GDM1 (cell line): ENCODE results near the gene LHPP.

Experiments used
- DNase-seq: peaks from one replicate; lab custom pipeline; 2025; lab: John Stamatoyannopoulos, UW

The LHPP gene

GRCh38 chr10:124521429-124521871 is 59.8 kb downstream of the LHPP start:
- DNase-seq = no peak

- DNase-seq = no peak
Measured at GRCh38 chr10:124522131-124522932, 60.7 kb downstream of the LHPP start.

- no peak for DNase-seq
Measured at GRCh38 chr10:124522933-124523871, 61.6 kb downstream of the LHPP start.

- no peak for DNase-seq
Measured at GRCh38 chr10:124523901-124524300, 62.3 kb downstream of the LHPP start.

GRCh38 chr10:124524991-124525653 is 63.5 kb downstream of the LHPP start:
- DNase-seq = no peak

GRCh38 chr10:124525751-124526600 is 64.4 kb downstream of the LHPP start:
- DNase-seq = no peak

- DNase-seq = peak; percentile 34
Measured at GRCh38 chr10:124526621-124527267, 65.1 kb downstream of the LHPP start.

- DNase-seq = no peak
Measured at GRCh38 chr10:124527874-124528395, 66.3 kb downstream of the LHPP start.

- DNase-seq = no peak
Measured at GRCh38 chr10:124529661-124530214, 68.1 kb downstream of the LHPP start.

GRCh38 chr10:124530215-124530665 is 68.6 kb downstream of the LHPP start:
- DNase-seq = peak; percentile 74

- DNase-seq = no peak
Measured at GRCh38 chr10:124530816-124531215, 69.2 kb downstream of the LHPP start.

- no peak for DNase-seq
Measured at GRCh38 chr10:124532106-124532641, 70.6 kb downstream of the LHPP start.

GRCh38 chr10:124532788-124533187 is 71.2 kb downstream of the LHPP start:
- DNase-seq = no peak

GRCh38 chr10:124533266-124533665 is 71.6 kb downstream of the LHPP start:
- no peak for DNase-seq

GRCh38 chr10:124534231-124534798 is 72.7 kb downstream of the LHPP start:
- DNase-seq = peak; percentile 79

GRCh38 chr10:124534826-124535601 is 73.4 kb downstream of the LHPP start:
- no peak for DNase-seq

GRCh38 chr10:124535731-124536495 is 74.3 kb downstream of the LHPP start:
- no peak for DNase-seq

- no peak for DNase-seq
Measured at GRCh38 chr10:124536496-124537050, 75.0 kb downstream of the LHPP start.
